ENCODE results near the gene KSR1.
"Not testable (repeated sequence)": the region's sequence is repeated elsewhere in the genome, so short reads cannot be mapped to it uniquely, and the experiment has no call there.

The KSR1 gene

GRCh38 chr17:27496437-27496943 lies 40.2 kb downstream of the KSR1 start:
- no peak for DNase-seq

- DNase-seq = no peak
These were observed 40.7 kb downstream of the KSR1 start for GRCh38 chr17:27496971-27497370.

GRCh38 chr17:27497696-27498095 lies 41.4 kb downstream of the KSR1 start:
- no peak for DNase-seq

- DNase-seq = no peak
These were observed 42.5 kb downstream of the KSR1 start for GRCh38 chr17:27498615-27499309.

GRCh38 chr17:27499451-27500265 lies 43.4 kb downstream of the KSR1 start:
- DNase-seq = no peak

- DNase-seq = not testable (repeated sequence)
These were observed 45.1 kb downstream of the KSR1 start for GRCh38 chr17:27501338-27501737.

GRCh38 chr17:27502526-27503324 lies 46.5 kb downstream of the KSR1 start:
- no peak for DNase-seq

- no peak for DNase-seq
These were observed 47.4 kb downstream of the KSR1 start for GRCh38 chr17:27503611-27504010.

- no peak for DNase-seq
These were observed 48.1 kb downstream of the KSR1 start for GRCh38 chr17:27504188-27504995.

GRCh38 chr17:27506348-27507218 lies 50.3 kb downstream of the KSR1 start:
- no peak for DNase-seq

- no peak for DNase-seq
These were observed 55.1 kb downstream of the KSR1 start for GRCh38 chr17:27511168-27511883.

GRCh38 chr17:27512031-27512430 lies 55.8 kb downstream of the KSR1 start:
- DNase-seq = no peak

- no peak for DNase-seq
These were observed 56.5 kb downstream of the KSR1 start for GRCh38 chr17:27512511-27513346.

- DNase-seq = no peak
These were observed 57.6 kb downstream of the KSR1 start for GRCh38 chr17:27513849-27514248.

- no peak for DNase-seq
These were observed 58.6 kb downstream of the KSR1 start for GRCh38 chr17:27514595-27515413.

GRCh38 chr17:27518048-27518447 lies 61.8 kb downstream of the KSR1 start:
- DNase-seq = no peak

- no peak for DNase-seq
These were observed 62.6 kb downstream of the KSR1 start for GRCh38 chr17:27518545-27519521.

GRCh38 chr17:27519550-27519949 lies 63.3 kb downstream of the KSR1 start:
- DNase-seq = no peak

Data from CD4-positive, alpha-beta T cell treated with Interleukin-17A for 1 hour (primary cell).